Measurements from ENCODE around the gene PRKCA.
"Not testable (repeated sequence)": the region's sequence is repeated elsewhere in the genome, so short reads cannot be mapped to it uniquely, and the experiment has no call there.

Gene PRKCA

GRCh38 chr17:66398617-66399016 is 96.2 kb downstream of the PRKCA start:
- H3K4me1 ChIP-seq (ENCODE audit: low read length), result peaks cover 3% of the 10 kb centered on the region; the same call in 1 of the 2 replicates
- no peaks in the 10 kb centered on the region for H4K20me1 ChIP-seq (ENCODE audit: insufficient read depth, low read length)
- H3K27me3 ChIP-seq (ENCODE audit: low read depth, low read length), result peaks cover 12% of the 10 kb centered on the region
- no peaks in the 10 kb centered on the region for H3K9me3 ChIP-seq (ENCODE audit: insufficient read depth, low read length)
- H3K9ac ChIP-seq (ENCODE audit: low read length), result no peak overlapping the region
- no peak overlapping the region for H3K4me3 ChIP-seq (ENCODE audit: low read length)
- no peak for TF ChIP-seq CTCF (IDR thresholded peaks at IDR 0.05; ENCODE audit: low read depth, low read length)
- no peak for TF ChIP-seq EZH2phosphoT487 (IDR thresholded peaks at IDR 0.05; ENCODE audit: low read depth)
- H3K4me2 ChIP-seq (ENCODE audit: low read length), result no peak overlapping the region
- no peaks in the 10 kb centered on the region for H3K79me2 ChIP-seq (ENCODE audit: low read length)
- H3K27ac ChIP-seq (ENCODE audit: low read length), result no peak overlapping the region
- no peaks in the 10 kb centered on the region for H3K36me3 ChIP-seq (replicated peaks; ENCODE audit: low read depth, low read length)
- no peak overlapping the region for H2AFZ ChIP-seq (ENCODE audit: low read depth, low read length)

GRCh38 chr17:66399441-66399840 is 97.0 kb downstream of the PRKCA start:
- H3K27ac ChIP-seq (ENCODE audit: low read length), result no peak overlapping the region
- no peak overlapping the region for H3K4me2 ChIP-seq (ENCODE audit: low read length)
- H4K20me1 ChIP-seq (ENCODE audit: insufficient read depth, low read length), result no peaks in the 10 kb centered on the region
- no peak overlapping the region for H3K4me3 ChIP-seq (ENCODE audit: low read length)
- no peaks in the 10 kb centered on the region for H3K36me3 ChIP-seq (replicated peaks; ENCODE audit: low read depth, low read length)
- no peak overlapping the region for H2AFZ ChIP-seq (ENCODE audit: low read depth, low read length)
- no peak overlapping the region for H3K9ac ChIP-seq (ENCODE audit: low read length)
- H3K9me3 ChIP-seq (ENCODE audit: insufficient read depth, low read length), result no peaks in the 10 kb centered on the region
- TF ChIP-seq CTCF (IDR thresholded peaks at IDR 0.05; ENCODE audit: low read depth, low read length) (no peak), EZH2phosphoT487 (IDR thresholded peaks at IDR 0.05; ENCODE audit: low read depth) (no peak)
- H3K4me1 ChIP-seq (ENCODE audit: low read length), result peaks cover 3% of the 10 kb centered on the region; the same call in 1 of the 2 replicates
- H3K79me2 ChIP-seq (ENCODE audit: low read length), result no peaks in the 10 kb centered on the region
- H3K27me3 ChIP-seq (ENCODE audit: low read depth, low read length), result peaks cover 12% of the 10 kb centered on the region

GRCh38 chr17:66400041-66400688 is 97.8 kb downstream of the PRKCA start:
- not testable (repeated sequence) for H3K79me2 ChIP-seq (ENCODE audit: low read length); H3K9me3 ChIP-seq (ENCODE audit: insufficient read depth, low read length); H3K4me3 ChIP-seq (ENCODE audit: low read length); H3K9ac ChIP-seq (ENCODE audit: low read length); H3K27ac ChIP-seq (ENCODE audit: low read length); H3K4me1 ChIP-seq (ENCODE audit: low read length); H3K36me3 ChIP-seq (replicated peaks; ENCODE audit: low read depth, low read length); H4K20me1 ChIP-seq (ENCODE audit: insufficient read depth, low read length); H2AFZ ChIP-seq (ENCODE audit: low read depth, low read length)
- H3K27me3 ChIP-seq (ENCODE audit: low read depth, low read length), result peaks cover 12% of the 10 kb centered on the region
- 0 out of 2 replicates have a peak overlapping the region, but pooled peaks have one; percentile 7 for H3K4me2 ChIP-seq (ENCODE audit: low read length)

GRCh38 chr17:66400698-66401097 is 98.3 kb downstream of the PRKCA start:
- no peaks in the 10 kb centered on the region for H3K79me2 ChIP-seq (ENCODE audit: low read length)
- H3K4me1 ChIP-seq (ENCODE audit: low read length), result peaks cover 3% of the 10 kb centered on the region; the same call in 1 of the 2 replicates
- H2AFZ ChIP-seq (ENCODE audit: low read depth, low read length), result no peak overlapping the region

More at GRCh38 chr17:66400698-66401097, 98.3 kb downstream of the PRKCA start:
- no peaks in the 10 kb centered on the region for H3K9me3 ChIP-seq (ENCODE audit: insufficient read depth, low read length)
- no peak overlapping the region for H3K27ac ChIP-seq (ENCODE audit: low read length)
- TF ChIP-seq EZH2phosphoT487 (IDR thresholded peaks at IDR 0.05; ENCODE audit: low read depth), result no peak
- no peak for TF ChIP-seq CTCF (IDR thresholded peaks at IDR 0.05; ENCODE audit: low read depth, low read length)
- H3K27me3 ChIP-seq (ENCODE audit: low read depth, low read length), result peaks cover 17% of the 10 kb centered on the region
- no peak overlapping the region for H3K4me3 ChIP-seq (ENCODE audit: low read length)
- H3K36me3 ChIP-seq (replicated peaks; ENCODE audit: low read depth, low read length), result no peaks in the 10 kb centered on the region
- no peaks in the 10 kb centered on the region for H4K20me1 ChIP-seq (ENCODE audit: insufficient read depth, low read length)
- no peak overlapping the region for H3K9ac ChIP-seq (ENCODE audit: low read length)
- 0 out of 2 replicates have a peak overlapping the region, but pooled peaks have one; percentile 7 for H3K4me2 ChIP-seq (ENCODE audit: low read length)
